HG03139 (cell line): Measurements from ENCODE around the gene HIPK4.
"Not testable (repeated sequence)": the region's sequence is repeated elsewhere in the genome, so short reads cannot be mapped to it uniquely, and the experiment has no call there.

Experiments used
- ATAC-seq: cut with Tn5 transposase; IDR thresholded peaks from one replicate; pipeline ENCODE4 v1.9.1; 2021; ENCODE audit not compliant: unreplicated experiment

Gene HIPK4

DNA sequence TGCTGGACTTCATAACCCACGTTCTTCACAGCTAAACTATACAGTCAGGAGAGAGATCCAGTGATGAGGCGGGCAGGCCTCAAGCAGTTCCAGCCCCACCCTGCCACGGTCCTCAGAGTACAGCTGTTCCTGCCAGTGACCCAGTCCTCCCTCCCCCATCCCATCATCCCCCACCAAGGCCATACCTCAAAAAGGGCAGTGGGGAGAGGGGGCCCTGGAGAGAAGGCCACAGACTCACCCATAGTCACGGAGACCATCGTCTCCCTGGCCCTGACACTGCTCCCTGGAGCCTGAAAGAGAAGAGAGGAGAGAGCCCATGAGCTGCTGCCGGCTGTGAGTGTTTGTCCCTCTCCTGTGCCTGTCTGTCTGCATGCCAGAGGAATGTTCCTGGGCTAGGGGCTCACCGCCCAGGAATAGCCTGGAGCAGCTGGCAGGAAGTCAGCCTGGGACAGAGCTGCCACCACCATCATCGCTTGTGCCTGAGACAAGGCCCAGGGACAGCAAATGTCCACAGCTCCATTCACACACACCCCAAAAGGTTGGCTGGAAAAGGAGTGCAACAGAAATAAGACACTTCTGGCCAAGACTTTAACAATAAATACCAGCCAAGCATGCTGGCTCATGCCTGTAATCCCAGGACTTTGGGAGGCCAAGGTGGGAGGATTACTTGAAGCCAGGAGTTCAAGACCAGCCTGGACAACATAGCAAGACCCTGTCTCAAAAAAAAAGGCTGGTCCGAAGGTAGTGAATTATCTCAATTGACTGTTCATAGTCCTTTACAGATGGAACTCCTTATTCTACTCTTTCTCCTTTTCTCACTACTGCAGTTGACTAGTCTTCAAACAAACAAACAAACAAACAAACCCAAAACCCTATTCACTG, 48.1 kb downstream of the HIPK4 start:
- ATAC-seq, result no peak

DNA sequence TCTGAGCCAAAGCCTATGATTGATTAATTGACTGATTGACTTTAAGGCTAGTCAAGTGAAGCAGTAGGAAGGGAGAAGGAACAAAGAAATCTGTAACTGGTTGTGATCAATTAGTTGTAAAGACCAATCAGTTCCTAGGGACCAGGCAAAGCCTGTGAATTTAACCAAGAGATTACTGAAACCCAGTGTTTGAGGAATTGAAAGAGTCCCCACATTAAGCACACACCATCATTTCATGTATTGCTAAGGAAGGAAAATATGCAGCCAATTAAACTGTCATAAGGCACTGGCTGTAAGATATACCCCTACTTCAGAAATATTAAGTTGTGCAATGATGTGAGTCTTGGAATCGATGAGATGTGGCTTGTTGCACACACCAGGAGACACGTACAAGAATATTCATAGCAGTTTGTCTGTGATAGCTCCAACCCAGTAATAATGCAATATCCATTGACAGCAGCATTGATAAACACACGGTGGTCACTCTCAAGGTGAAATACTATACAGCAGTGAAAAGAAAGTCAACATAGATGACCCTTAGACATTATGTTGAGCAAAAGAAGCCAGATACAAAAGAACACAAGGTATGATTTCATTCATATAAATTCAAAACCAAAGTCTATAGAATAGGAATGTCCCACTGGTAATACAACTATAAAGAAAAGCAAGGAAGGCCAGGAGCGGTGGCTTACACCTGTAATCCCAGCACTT, 50.8 kb downstream of the HIPK4 start:
- no peak for ATAC-seq

DNA sequence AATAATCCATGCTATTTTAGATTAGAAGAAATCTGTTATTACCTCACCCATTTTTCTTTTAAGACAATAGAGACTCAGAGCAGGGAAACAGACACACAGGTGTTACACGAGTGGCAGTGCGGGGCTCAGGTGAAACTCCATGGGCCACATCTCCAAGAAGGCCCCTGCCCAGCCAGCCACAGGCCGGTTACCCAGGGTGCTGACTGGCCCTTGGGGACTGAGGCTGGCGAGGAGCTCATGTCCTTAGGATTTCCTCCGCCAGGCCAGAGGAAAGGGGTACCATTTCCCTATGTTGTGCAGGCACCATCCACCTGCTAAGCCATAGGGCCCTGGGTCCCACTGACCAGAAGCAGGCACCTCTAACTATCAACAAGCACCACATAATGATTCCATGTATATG, 52.4 kb downstream of the HIPK4 start:
- no peak for ATAC-seq

DNA sequence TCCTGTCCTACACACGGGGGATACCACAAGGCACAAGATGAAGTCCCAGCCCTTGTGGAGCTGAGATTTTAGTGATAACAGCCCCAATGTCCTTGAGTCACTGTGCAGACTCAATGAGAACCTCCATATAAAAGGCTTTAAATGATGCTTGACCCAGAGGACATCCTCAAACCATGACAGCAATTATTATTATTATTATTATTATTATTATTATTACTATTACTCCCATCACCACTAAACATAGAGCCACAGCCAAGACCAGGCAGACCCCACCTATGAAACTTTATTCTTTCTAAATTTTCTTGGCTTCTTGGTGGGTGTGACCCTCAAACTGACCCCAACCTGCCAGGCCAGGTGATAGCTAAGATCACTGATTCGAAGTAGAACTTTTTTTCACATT, 52.9 kb downstream of the HIPK4 start:
- ATAC-seq, result no peak

DNA sequence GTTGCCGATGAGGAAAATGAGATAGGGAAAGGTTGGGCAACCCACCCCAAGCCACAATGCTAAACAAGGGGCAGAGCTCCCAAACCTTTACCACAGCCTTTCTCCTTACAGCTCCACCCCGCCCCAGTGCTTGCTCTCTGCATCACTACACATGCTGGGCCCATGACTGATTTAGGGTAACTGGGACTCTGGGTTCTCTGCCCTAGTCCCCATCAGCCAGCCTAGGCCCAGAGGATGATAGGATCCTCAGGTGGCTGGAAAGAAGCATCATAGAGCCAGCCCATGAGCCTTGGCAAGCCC, 53.4 kb downstream of the HIPK4 start:
- no peak for ATAC-seq

DNA sequence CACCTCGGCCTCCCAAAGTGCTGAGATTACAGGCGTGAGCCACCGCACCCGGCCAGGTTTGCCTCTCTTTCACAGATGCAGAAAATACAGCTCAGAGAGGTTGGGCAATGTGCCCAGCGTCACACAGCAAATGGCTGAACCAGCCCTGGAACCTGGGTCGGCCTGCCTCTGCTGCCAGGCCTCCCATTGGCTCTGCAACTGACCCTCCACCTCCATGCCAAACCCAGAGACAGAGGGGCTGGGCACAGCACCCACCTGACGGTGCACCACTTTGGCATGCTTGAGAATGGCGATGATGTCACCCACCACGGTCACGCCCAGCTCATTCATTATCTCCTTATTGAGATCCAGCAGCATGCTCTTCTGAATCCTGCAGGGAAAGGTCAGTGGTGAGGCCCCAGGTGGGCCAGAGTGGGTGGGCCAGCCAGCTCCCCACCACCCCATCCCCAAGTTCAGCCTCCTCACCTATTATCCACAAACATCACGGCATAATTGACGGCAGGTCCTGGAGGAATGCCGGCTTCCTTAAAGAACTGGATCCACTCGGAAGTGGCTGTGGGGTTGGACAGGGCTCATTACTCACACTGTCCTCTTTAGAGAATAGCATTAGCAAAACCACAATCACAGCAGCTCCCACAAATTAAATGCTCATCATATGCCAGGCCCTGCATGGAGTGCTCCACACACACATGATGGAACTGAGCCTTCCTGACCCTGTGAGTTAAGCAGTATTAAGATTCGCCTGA, 54.0 kb downstream of the HIPK4 start:
- no peak for ATAC-seq

DNA sequence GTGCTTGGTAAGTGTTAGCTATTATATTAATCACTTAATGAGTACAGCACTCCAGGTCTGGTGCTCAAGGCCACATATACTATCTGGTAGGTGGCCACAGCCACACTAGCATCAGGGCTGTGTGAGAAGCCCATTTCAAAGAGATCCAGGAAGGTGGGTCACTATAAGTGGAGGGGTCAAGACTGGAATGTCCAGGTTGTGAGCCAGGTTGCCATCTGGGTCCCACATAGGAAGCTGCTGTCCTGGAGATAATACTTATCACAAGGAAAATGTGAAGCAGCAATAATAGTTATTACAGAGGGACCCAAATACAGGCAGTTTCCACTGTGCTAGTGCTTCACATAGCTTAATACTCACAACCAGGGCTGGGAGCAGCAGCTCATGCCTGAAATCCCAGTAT, 54.9 kb downstream of the HIPK4 start:
- no peak for ATAC-seq

DNA sequence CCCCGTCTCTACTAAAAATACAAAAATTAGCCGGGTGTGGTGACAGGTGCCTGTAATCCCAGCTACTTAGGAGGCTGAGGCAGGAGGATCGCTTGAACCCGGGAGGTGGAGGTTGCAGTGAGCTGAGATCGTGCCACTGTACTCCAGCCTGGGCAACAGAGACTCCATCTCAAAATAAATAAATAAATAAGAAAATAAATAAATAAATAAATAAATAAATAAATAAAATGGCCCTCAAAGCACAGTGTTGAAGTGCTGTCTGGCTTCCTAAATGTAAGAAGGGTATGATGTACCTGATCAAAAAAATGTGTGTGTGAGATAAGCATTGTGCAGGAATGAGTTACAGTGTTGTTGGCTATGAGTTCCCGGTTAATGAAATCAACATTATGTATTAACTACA, 56.9 kb downstream of the HIPK4 start:
- not testable (repeated sequence) for ATAC-seq

DNA sequence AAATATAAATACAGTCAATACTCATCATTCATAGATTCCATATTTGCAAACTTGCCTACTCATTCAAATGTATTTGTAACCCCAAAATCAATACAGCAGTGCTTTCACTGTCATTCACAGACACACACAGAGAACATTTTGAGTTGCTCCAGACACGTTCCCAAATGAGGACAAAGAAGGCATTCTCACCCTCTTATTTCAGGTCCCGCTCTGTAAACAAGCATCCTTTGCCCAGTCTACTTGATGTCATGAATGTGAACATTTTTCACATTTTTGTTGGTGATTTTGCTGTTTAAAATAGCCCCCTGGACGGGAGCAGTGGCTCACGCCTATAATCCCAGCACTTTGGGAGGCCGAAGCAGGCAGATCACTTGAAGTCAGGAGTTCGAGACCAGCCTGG, 57.3 kb downstream of the HIPK4 start:
- no peak for ATAC-seq

DNA sequence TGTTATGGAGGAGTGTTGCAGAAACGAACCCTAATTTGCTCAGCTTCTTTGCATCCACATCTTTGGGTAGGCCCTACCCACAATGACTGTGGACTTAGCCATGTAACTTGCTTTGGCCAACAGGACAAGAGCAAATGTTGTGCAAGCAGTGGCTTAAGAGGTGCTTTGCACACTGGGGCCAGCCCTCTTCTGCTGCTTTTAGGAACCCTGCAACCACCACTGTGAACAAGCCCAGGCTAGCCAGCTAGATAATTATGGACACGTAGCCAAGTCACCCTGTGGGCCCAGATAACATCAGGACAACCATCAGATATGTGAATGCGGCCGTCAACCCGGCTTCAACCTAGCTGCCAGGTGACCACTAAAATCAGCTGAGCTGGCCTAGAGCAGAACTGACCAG, 58.9 kb downstream of the HIPK4 start:
- ATAC-seq, result no peak
